Lung microvascular endothelial cell (primary cell): ENCODE results near the gene ABCB11. TPM values are rescaled to one million over a fixed set of nuclear protein-coding genes. Genes with fewer than 3 reads are reported as not detected.

ENCODE experiments used
- DNase-seq, 2 donors: peaks; one replicate each; pipeline versions ENCODE4 v3.0.0 to v3.0.0-alpha.2; 2010; ENCODE audit warnings: low read depth in 2 of 2
- total RNA-seq: library from RNA; depleted of rRNA; stranded (reverse); fragments of >200 nt; gene quantifications from 2 replicates; pipeline ENCODE4 v1.2.1, GENCODE V29; 2014

ABCB11 gene
- total RNA-seq, 1 donor from 2014 or later = not detected

DNA sequence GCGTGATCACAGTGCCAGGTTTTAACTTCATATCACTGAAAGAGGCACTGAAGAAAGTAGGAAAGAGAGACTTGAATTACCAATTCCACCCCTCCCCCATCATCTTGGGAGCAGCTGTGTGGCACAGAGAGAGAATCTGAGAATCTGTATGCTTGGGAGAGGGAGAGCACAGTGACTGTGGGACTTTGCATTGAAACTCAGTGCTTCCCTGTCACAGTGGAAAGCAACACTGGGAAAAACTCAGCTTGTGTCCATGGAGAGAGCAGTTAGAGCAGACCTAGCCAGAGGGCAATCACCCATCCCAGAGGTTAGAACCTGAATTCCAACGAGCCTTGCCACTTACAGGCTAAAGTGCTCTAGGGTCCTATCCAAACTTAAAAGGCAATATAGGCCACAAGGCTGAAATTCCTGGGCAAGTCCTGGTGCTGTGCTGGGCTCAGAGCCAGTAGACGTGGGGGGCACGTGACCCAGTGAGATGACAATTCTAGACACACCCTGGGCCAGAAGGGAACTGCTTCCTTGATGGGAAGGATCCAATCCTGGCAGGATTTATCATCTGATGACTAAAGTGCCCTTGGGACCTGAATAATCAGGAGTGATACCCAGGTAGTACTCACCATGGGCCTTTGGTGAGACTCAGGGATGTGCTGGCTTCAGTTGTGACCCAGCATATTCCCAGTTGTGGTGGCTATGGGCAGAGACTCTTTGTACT, 15.5 kb upstream of the ABCB11 start:
- no peak for DNase-seq

DNA sequence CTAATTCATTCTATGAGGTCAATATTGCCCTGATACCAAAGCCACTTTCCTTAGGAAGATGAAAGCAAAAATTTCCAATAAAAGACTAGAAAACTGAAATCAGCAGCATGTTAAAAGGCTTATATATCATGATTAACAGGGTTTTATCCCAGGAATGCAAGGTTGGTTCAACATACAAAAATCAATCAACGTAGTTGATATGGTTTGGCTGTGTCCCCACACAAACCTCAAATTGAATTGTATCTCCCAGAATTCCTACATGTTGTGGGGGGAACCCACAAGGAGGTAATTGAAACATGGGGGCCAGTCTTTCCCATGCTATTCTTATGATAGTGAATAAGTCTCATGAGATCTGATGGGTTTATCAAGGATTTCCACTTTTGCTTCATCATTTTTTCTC, 11.7 kb upstream of the ABCB11 start:
- DNase-seq = no peak

DNA sequence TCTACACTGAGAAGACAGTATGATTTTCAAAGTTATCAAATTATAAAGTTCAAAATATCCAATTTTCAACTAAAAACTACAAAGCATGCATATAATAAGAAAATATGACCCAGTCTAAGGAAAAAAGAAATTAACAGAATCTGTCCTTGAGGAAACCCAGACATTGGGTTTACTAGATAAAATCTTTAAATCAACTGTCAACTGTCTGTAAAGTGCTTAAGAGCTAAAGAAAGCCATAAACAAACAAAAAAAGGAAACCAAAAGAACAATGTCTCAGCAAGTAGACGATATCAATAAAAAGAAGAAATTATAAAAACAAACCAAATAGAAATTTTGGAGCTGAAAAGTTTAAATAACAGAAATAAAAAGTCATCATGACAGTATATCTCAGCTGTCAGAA, 10.5 kb upstream of the ABCB11 start:
- no peak for DNase-seq

DNA sequence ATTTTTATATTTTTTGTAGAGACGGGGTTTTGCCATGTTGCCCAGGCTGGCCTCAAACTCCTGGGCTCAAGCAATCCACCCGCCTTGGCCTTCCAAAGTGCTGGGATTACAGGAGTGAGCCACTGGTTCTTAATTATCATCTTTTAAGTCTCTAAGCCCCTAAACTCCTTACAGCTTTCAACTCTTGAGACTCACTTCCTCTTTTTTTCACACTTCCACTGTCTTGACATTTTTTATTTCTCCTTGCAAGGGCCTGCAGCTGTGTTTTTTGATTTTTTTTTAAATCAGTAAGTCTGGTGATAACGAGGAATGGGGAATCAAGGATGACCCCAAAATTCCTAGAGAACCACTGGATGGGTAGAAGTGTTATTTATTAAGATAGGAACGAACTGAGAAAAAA, 8.6 kb upstream of the ABCB11 start:
- no peak for DNase-seq

DNA sequence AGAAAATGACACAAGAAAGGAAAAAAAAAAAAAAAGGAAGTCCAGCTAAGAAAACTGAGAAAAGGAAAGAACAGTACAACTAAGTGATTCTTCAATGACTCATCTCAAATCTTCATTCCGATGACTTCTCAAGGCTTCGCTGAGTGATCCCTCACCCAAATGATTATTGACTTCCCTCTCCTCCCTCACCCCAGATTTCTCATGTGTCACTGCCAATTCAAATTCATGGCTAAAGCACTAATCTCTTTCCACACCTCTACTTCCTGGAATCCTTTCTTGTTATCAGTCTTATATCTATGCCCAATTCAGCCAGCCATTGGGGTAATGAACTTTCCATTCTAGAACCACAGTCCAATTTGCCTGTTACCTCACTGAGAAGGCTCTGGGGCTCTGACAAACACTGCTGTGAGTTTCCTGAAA, 7.2 kb upstream of the ABCB11 start:
- peak in 1 of 2 donors; percentile 42 for DNase-seq

DNA sequence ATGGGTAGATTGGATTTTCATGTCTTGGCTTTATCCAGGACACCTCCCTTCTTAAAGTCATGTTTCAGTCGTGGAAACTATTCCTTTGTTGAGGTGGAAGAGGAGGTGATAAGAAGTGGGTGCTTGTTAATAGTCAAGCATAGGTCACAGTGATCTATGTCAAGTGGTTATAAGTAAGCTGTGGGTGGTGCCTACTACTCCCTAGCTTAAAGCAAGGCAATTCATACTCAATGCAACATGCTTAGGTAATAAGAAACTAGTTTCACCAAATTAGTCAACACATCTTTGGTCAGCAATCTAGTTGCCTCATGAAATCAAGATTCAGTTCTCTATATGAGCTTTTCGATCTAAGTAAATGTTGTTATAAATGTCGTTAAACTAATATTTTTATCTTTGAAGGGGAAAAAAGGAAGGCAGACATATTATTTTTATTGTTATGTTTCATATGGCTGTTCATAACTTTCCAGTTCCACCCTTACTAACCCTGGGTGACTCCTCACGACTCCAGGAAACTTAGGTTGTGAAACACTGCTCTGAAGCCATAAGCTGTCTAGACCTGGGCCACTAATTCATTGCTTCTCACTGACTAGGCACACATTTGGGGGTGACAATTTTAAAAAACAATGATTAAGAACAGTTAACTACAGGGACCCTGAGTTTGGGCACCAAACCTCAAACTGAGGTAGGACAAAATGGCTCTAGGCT, 5.8 kb upstream of the ABCB11 start:
- DNase-seq = no peak

DNA sequence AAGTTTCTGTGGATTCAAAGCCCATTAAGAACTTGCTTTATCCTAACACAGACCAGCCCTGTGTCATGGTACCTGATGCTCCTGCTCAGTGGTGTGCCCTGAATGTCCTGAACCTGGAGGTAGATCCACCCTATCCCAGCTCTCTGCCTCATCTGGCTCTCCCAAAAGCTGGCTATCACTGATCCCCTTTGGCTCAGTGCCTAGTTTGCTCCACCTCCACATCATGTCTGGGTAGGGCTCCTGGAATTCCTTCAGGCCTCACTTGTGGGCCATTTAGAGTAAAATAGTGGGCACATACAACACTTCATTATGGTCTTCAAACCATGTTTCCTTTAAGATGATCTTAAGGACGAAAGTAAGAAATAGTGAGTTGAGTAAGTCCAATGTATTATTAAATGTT, 4.8 kb upstream of the ABCB11 start:
- DNase-seq = no peak

DNA sequence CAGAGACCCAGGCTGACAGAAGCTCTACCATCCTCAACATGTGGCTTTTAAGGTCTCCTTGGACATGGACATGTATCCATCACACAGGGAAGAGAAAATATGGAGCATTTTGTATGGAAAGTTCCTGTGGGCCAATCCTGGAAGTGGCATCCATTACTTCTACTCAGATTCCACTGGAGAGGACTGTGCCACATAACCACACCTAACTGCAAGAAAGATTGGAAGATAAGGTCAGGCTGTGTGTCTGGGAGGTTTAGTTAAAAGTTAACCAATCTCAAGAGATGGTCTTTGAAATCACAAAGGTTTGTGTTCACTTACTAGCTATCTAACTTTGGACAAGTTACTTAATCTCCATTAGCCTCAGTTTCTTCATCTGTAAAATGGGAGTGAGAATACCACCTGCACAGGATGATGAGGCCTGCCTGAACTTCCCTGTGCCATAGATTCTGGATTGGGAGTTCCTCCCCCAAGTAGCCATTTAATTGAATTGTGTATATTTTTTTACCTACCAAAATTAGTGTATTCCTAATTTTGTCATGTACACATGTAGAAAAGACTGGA, 3.9 kb upstream of the ABCB11 start:
- no peak for DNase-seq

DNA sequence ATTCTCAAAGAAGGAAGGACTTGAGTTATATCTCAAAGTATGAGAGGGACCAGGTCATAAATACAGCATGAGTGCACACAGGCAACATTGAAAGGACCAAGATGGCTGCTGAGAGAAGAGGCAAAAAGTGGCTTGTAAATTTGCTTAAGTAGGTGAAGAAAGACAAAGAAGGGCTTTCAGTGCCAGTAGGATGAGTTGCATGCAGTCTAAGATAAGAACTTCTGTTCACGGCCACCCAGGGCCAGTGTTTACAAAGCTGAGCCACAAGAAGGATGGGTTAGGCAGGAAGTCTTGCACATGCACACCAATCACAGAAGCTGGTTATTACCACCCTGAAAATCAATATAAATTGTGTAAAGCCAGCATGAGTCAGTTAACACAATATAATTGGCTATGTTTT, 3.1 kb upstream of the ABCB11 start:
- DNase-seq = no peak

DNA sequence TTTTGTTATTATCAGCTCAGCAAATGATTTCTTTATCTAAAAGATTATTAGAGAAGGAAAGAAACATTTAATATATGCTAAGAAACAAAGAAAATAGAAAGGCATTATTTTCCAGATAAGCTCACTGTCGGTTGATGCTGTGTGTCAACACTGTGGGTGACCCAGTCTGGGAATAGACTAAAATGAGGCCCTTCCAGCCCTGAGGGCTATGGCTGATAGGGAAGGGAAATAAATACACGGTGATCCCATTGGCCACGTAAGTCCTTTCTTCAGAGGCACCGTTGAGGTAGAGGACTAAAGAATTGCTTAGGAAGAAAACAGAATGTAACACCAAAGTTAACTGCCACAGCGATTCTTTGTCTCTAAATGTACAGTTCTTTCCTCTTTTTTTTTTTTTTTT, 1.8 kb downstream of the ABCB11 start:
- no peak for DNase-seq

DNA sequence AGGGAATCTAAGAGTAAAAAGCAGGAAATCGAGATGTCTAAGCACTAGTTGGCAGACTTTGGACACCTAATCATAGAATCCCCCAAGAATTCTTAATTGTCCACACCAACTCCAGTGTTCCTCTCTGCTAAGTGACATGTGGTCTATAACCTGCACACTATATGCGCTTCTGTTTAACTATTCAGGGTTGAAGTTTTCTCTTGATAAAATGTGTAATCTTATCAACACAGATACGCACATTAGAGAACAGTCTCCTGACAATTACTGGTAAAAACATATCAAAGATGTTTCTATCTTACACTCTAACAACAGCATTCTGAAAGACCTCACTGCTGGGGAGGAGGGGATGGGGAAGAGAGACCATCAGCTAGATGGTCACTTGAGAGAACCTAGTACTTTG, 3.9 kb downstream of the ABCB11 start:
- no peak for DNase-seq

DNA sequence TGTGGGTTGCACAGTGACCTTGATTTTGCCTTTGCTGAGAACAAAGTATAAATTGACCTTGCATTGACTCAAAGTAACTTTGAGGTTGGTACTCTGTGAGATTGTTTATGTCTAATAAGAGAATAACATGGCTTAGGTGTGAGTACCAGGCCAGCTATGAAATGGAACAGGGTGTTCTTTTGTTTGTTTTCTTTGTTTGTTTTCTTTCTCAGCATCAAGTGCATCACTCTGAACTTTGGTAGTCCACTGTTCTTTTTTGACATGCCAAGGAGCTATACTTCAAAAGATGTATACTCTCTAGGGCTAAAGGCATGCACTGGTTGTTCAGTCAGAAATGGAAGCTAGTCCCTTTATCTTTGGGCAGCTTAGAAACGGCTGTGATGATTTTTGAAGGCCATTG, 5.1 kb downstream of the ABCB11 start:
- DNase-seq = no peak

DNA sequence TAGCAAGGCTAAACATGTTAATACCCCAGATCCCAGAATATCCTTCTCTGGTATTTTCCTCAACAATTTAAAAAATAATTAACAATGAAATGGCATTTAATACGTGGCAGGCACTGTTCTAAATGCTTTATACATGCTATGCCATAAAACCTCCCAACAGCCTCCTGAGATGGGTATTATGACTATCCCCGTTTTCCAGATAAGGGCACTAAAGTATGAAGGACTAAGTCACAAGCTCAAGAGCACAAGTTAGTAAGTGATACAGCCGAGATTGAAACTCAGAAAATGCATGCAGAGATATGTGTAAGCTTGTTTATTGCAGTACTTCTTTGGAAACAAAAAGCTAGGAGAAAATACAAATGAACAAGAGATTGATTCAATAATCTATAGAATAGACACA, 8.0 kb downstream of the ABCB11 start:
- no peak for DNase-seq

DNA sequence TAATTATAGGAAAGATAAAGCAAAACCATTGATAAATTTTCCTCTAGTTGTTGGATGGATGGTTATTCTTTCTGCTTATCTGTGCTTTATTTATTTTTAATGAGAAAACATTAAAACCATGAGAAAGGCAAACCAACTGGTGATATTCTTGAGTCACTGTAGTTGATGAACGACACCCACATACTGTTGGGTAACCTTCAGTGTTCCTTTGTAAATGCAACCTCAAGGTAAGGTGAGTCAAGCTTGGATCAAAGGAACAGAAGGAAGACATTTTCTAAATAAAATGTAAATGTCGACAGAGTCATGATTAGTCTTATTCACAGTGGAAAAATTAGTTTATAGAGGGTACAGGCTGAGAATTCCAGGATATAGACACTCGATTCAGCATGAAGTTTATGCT, 12.7 kb downstream of the ABCB11 start:
- DNase-seq = no peak

DNA sequence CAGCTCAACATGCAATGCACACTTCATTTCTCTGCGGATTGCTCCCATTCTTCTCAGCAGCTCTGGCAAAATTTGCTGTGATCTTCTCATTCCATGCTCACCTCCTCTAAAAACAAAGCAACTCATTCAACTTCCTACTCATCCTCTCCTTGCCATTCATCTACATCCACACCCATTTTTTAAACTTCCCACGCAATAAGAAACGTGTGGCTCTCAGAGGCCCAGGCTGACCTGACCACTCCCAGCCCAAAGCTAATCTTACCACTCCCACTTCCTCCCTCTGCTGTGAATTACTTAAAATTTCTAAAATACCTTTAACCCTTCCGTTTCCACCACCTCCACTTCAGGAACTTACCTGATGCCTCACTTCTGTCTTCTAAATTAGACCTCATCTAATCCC, 15.2 kb downstream of the ABCB11 start:
- no peak for DNase-seq

DNA sequence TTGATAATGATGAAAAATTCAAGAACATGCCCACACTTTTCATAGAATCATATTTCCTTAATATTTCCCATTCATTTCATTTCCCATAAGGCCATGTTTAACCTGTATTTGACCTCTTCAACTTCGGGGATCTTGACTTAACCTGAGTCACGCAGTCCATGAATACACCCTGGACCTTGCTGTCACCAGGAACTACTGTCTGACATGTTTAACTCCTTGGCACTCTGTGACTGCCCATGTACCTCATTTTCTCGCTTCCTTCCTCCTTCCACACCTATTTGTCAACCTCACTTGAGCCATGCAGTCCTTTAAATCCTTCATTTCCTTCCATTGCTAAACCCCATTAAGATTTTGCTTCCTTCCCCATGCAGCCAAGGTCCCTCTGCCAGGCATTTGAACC, 16.3 kb downstream of the ABCB11 start:
- DNase-seq = no peak

DNA sequence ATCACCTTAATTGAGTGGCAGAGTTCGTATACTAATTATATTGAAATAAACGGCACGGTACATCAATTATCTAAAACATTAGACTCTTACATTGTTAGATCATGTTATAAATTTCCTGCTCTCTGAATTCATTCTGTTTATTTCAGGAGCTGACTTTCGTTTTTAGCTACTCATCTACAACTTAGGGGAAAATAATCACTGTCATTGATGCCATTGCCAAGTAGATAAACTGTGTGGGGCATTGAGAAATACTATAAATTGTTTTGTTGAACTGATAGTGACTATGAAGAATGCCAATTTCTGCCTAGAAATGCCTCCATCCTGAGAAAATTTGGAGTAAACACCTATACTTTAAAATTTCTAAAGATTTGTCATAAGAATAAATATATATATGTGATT, 17.5 kb downstream of the ABCB11 start:
- peak in 1 of 2 donors; percentile 2 for DNase-seq

DNA sequence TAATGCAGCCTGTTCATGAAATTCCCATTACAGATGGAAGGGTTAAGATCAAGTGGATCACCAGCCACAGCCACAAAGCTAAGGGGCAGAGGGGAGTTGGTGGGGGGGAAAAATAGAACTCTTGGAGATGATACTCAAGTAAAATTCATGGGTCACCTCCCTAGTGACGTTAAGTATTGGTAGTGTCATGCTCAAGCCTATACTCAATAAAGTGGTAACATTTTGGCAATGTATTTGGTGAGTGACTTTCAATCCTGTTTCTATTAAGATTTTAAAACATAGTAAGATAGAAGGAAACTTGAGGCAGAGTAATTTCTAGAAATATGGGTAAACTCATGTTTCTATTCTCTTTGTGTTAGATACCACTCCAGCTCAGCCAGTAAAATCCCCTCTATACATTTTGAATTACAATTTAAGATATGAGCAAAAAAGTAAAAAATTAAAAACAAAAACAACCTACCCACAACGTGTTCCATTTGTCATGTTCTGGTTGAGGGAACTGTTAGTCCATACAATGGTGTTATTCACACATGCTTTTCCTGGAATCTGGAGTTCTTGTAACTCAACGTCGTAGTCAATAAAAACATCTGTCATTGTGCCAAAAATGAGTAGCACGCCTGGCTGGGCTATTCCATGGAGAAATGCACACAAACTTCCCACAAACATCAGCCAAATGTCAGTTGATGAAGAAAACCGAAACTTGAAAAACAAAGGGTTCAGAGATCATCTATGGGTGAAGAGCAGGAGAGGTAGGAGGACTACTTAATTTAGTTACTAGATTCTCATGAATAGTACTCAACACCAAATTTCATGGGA, 18.1 kb downstream of the ABCB11 start:
- peak; percentile 53 to 82 for DNase-seq

DNA sequence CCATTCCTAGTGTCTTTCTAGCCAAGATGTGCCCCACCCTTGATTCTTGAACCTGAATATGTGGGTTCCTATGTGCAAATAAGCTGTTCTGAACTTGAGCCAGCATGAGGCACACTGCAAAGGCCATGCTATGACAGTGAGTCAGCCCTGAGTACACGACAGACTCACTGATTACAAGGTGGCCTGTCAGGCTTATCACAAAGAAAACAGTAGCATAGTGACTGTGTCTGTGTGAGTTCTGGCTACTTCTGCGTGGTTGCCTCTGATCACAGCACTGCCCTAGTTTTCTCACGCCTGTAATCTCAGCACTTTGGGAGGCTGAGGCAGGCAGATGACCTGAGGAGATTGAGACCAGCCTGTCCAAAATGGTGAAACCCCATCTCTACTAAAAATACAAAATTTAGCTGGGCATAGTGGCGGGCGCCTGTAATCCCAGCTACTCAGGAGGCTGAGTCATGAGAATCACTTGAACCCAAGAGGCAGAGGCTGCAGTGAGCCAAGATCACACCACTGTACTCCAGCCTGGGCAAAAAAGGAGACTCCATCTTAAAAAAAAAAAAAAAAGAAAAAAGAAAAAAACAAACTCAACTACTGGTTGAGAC, 18.8 kb downstream of the ABCB11 start:
- DNase-seq = peak; percentile 71 to 79

DNA sequence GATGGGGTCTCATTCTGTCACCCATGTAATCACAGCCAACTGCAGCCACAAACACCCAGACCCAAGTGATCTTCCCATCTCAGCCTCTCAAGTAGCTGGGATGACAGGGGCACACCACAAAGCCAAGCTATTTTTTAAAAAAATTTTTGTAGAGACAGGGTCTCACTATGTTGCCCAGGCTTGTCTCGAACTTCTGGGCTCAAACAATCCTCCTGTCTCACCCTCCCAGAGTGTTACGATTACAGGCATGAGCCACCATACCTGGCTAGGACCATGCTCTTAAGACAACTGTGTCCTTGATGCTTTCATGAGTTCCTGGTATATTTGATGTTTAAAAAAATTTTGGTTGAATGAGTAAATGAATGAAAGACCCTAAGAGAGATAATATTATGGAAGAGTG, 19.4 kb downstream of the ABCB11 start:
- DNase-seq = no peak

DNA sequence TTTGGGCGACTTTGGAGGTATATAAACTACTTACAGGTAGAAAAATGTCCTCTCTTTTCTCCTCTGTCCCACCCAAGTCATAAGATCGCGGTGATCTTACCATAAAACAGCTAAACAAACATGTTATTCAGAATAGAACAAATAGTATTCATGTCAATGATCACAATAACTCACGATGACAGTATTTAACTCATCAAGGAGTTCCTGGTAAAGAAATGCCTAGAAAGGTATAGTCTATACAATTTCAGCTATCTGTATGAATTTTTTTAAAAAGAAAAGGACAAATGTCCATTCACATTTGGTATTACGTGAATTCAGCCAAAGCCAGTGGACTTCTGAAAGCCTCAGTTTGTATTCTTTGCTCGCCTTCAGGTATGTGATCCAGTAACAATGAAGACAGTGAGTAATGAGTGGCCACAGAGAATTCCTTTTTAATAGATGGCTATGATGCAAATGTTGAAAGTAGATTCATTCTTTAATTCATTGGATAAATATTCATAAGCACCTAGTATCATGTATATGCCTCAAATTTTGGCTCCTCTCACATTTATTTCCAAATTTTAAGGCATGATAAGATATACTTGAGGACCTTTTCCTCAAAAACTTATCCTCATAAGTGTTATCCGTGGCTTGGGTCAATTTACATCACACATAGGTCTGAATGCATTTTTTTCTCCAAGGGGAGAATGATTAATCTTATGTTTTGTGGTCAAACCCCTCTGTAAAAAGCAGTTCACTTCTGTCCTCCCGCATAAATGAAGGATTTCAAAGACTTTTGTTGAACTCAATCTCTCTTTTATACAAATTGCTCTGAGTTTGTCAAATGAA, 20.3 kb downstream of the ABCB11 start:
- DNase-seq = no peak
